DND-41 (cell line): ENCODE results near the gene BRDT.

Experiments used
- ATAC-seq: fragments of 200-7000 bp; cut with Tn5 transposase; 3 replicates; pipeline ENCODE4 v1.9.1; 2021; ENCODE audit warnings: low read depth; ENCODE audit not compliant: insufficient read depth
- DNase-seq: peaks from one replicate; pipeline ENCODE4 v3.0.0-alpha.2; 2020
- H2AFZ ChIP-seq: 2 replicates; pipeline ENCODE4 v1.6.0; 2012; ENCODE audit warnings: low read depth, low read length
- H3K27ac ChIP-seq: 2 replicates; pipeline ENCODE4 v1.5.1; 2012; ENCODE audit warnings: low read length, inconsistent platforms
- H3K27me3 ChIP-seq: fragments of 200-600 bp; sonication (generic); 2 replicates; pipeline ENCODE4 v1.6.0; 2012; ENCODE audit warnings: low read length, mild to moderate bottlenecking, inconsistent platforms; ENCODE audit not compliant: insufficient read depth, poor library complexity
- H3K36me3 ChIP-seq: 2 replicates; pipeline ENCODE4 v1.5.1; 2012; ENCODE audit warnings: low read length, inconsistent platforms; ENCODE audit not compliant: insufficient read depth
- H3K4me1 ChIP-seq: 2 replicates; pipeline ENCODE4 v1.5.1; 2012; ENCODE audit warnings: mild to moderate bottlenecking, low read length; ENCODE audit not compliant: insufficient read depth
- H3K4me2 ChIP-seq: 2 replicates; pipeline ENCODE4 v1.6.0; 2012; ENCODE audit warnings: mild to moderate bottlenecking, moderate library complexity, low read length, inconsistent platforms; ENCODE audit not compliant: insufficient read depth
- H3K4me3 ChIP-seq, 2 experiments: fragments of 200-600 bp in 1 of 2; shearing (Covaris generic) in 1 of 2; 2 replicates each; pipeline ENCODE4 v1.5.1; 2012 to 2016; ENCODE audit warnings: inconsistent platforms in 2 of 2, low read length in 2 of 2, mild to moderate bottlenecking in 2 of 2, low read depth in 1 of 2, moderate library complexity in 1 of 2
- H3K79me2 ChIP-seq: 2 replicates; pipeline ENCODE4 v1.6.0; 2012; ENCODE audit warnings: low read length, inconsistent platforms; ENCODE audit not compliant: insufficient read depth
- H3K9ac ChIP-seq: 2 replicates; pipeline ENCODE4 v1.6.0; 2012; ENCODE audit warnings: low read depth, mild to moderate bottlenecking, inconsistent platforms, low read length, moderate library complexity
- H3K9me3 ChIP-seq: 2 replicates; pipeline ENCODE4 v1.5.1; 2012; ENCODE audit warnings: low read length, moderate library complexity, mild to moderate bottlenecking, inconsistent platforms; ENCODE audit not compliant: insufficient read depth, severe bottlenecking
- H4K20me1 ChIP-seq: 2 replicates; pipeline ENCODE4 v1.6.0; 2012; ENCODE audit warnings: low read length; ENCODE audit not compliant: insufficient read depth
- EZH2 ChIP-seq: IDR thresholded peaks from 3 replicates; pipeline ENCODE4 v1.6.1; 2012; ENCODE audit warnings: borderline replicate concordance, low read depth, mild to moderate bottlenecking, moderate library complexity, low read length, inconsistent platforms; ENCODE audit not compliant: severe bottlenecking
- TF ChIP-seq, protein P1 (sequence below): IDR thresholded peaks from 2 replicates; pipeline ENCODE4 v1.5.1; 2012; ENCODE audit warnings: borderline replicate concordance, low read length, moderate library complexity, mild to moderate bottlenecking; ENCODE audit not compliant: poor library complexity, severe bottlenecking; ENCODE audit errors: extremely low read depth

Gene BRDT

GRCh38 chr1:92031281-92032110, 82.3 kb downstream of the BRDT start:
- H3K4me2 ChIP-seq = peak overlapping the region; percentile 83
- no peak for DNase-seq

GRCh38 chr1:92037400-92037799, 88.2 kb downstream of the BRDT start:
- Histone ChIP-seq H3K27ac (no peak overlapping the region), H3K36me3 (peaks cover 12% of the 10 kb centered on the region; the same call in 1 of the 2 replicates)
- TF ChIP-seq, protein P1, sequence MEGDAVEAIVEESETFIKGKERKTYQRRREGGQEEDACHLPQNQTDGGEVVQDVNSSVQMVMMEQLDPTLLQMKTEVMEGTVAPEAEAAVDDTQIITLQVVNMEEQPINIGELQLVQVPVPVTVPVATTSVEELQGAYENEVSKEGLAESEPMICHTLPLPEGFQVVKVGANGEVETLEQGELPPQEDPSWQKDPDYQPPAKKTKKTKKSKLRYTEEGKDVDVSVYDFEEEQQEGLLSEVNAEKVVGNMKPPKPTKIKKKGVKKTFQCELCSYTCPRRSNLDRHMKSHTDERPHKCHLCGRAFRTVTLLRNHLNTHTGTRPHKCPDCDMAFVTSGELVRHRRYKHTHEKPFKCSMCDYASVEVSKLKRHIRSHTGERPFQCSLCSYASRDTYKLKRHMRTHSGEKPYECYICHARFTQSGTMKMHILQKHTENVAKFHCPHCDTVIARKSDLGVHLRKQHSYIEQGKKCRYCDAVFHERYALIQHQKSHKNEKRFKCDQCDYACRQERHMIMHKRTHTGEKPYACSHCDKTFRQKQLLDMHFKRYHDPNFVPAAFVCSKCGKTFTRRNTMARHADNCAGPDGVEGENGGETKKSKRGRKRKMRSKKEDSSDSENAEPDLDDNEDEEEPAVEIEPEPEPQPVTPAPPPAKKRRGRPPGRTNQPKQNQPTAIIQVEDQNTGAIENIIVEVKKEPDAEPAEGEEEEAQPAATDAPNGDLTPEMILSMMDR = no peak
- TF ChIP-seq EZH2 = no peak

More at GRCh38 chr1:92031281-92032110, 82.3 kb downstream of the BRDT start:
- H3K27me3 ChIP-seq = no peaks in the 10 kb centered on the region
- H3K36me3 ChIP-seq = peaks cover 12% of the 10 kb centered on the region; the same call in 1 of the 2 replicates
- no peaks in the 10 kb centered on the region for H4K20me1 ChIP-seq
- H3K4me1 ChIP-seq = peaks cover 35% of the 10 kb centered on the region
- no peaks in the 10 kb centered on the region for H3K79me2 ChIP-seq
- H2AFZ ChIP-seq = peak overlapping the region; percentile 96
- H3K9me3 ChIP-seq = no peaks in the 10 kb centered on the region
- peak overlapping the region; percentile 90 for H3K27ac ChIP-seq
- TF ChIP-seq, protein P1 = no peak
- TF ChIP-seq EZH2 = no peak
- peak overlapping the region; percentile 89 for H3K9ac ChIP-seq
- H3K4me3 ChIP-seq = peak overlapping the region in 1 of 2 experiments; percentile 75; a peak in 2 of 4 replicates
- ATAC-seq = no peak

DNA sequence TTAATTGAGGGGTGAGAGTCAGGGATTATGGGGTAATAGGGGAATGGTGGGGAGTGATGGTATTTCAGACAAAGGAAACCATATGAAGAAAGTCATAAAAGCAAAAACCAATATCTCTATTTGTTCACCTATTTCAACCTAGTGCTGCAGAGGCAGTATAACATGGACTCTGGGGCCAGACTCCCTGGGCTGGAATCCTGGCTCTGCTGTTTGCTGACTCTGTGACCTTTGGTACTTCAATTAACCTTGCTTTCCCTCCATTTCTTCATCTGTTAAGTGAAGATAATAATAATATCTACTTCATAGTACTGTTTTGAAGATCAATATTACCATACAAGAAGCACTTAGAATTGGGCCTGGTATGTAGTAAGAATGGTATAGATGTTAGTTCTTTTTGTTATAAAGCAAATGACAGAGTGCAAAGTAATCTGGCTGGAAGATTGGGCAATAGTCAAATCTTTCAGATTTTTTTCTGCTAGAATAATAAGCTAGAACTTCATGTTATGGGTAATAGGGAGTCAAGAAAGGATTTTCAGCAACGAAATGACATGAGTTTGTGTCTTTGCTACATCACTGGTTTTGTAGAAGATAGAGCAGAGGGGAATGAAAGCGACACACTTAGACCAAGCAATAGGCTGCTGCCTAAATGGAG, 89.6 kb downstream of the BRDT start:
- no peak overlapping the region for H3K9ac ChIP-seq
- H3K27me3 ChIP-seq = no peaks in the 10 kb centered on the region
- no peaks in the 10 kb centered on the region for H3K9me3 ChIP-seq
- ATAC-seq (no peak), DNase-seq (no peak)
- H2AFZ ChIP-seq = no peak overlapping the region
- no peak for TF ChIP-seq EZH2
- H3K79me2 ChIP-seq = no peaks in the 10 kb centered on the region
- H3K4me1 ChIP-seq = no peaks in the 10 kb centered on the region
- H4K20me1 ChIP-seq = no peaks in the 10 kb centered on the region
- H3K27ac ChIP-seq = no peak overlapping the region
- no peak overlapping the region for H3K4me3 ChIP-seq
- no peak overlapping the region for H3K4me2 ChIP-seq
- H3K36me3 ChIP-seq = 0 out of 2 replicates have a peak, but pooled peaks cover 7% of the 10 kb centered on the region

More at GRCh38 chr1:92037400-92037799, 88.2 kb downstream of the BRDT start:
- ATAC-seq (no peak), DNase-seq (no peak)
- Histone ChIP-seq H3K4me3 (no peak overlapping the region), H3K9me3 (no peaks in the 10 kb centered on the region), H3K4me2 (no peak overlapping the region), H3K4me1 (no peaks in the 10 kb centered on the region), H4K20me1 (no peaks in the 10 kb centered on the region), H3K27me3 (no peaks in the 10 kb centered on the region), H3K79me2 (no peaks in the 10 kb centered on the region), H2AFZ (no peak overlapping the region), H3K9ac (no peak overlapping the region)

GRCh38 chr1:92040971-92041370, 91.8 kb downstream of the BRDT start:
- Histone ChIP-seq H2AFZ (no peak overlapping the region), H3K9ac (no peak overlapping the region), H3K27ac (no peak overlapping the region), H3K4me2 (no peak overlapping the region), H3K27me3 (no peaks in the 10 kb centered on the region), H3K4me1 (no peaks in the 10 kb centered on the region), H4K20me1 (no peaks in the 10 kb centered on the region), H3K79me2 (no peaks in the 10 kb centered on the region), H3K9me3 (no peaks in the 10 kb centered on the region), H3K36me3 (no peaks in the 10 kb centered on the region), H3K4me3 (no peak overlapping the region)
- TF ChIP-seq, protein P1 = no peak
- TF ChIP-seq EZH2 = no peak
- DNase-seq = no peak
- no peak for ATAC-seq
